SU-DHL-6 (cell line): ENCODE measurements around the gene UBASH3B.
"Not testable (repeated sequence)": the region's sequence is repeated elsewhere in the genome, so short reads cannot be mapped to it uniquely, and the experiment has no call there.

ENCODE experiments used
- H2AFZ ChIP-seq: fragments of 200-600 bp; sonication (generic); 2 replicates; pipeline ENCODE4 v1.6.1; 2014; ENCODE audit warnings: low read depth, mild to moderate bottlenecking, moderate library complexity, mixed read lengths, antibody characterized with exemption, low read length; ENCODE audit not compliant: severe bottlenecking
- H3F3A ChIP-seq: fragments of 200-600 bp; shearing (Covaris generic); 2 replicates; pipeline ENCODE4 v1.6.0; 2016; ENCODE audit warnings: antibody characterized with exemption, mild to moderate bottlenecking; ENCODE audit not compliant: insufficient read depth
- H3K27ac ChIP-seq: fragments of 200-600 bp; sonication (generic); 2 replicates; pipeline ENCODE4 v1.5.1; 2016; ENCODE audit warnings: low read depth, mild to moderate bottlenecking, low read length, moderate library complexity, mixed read lengths
- H3K27me3 ChIP-seq: fragments of 200-600 bp; sonication (generic), shearing (Covaris generic); 2 replicates; pipeline ENCODE4 v1.6.0; 2014; ENCODE audit warnings: mild to moderate bottlenecking, low read length
- H3K36me3 ChIP-seq: fragments of 200-600 bp; sonication (generic); 2 replicates; pipeline ENCODE4 v1.6.1; 2014; ENCODE audit warnings: mild to moderate bottlenecking, low read length, mixed read lengths
- H3K4me2 ChIP-seq: fragments of 300-600, 200-600 bp; shearing (Covaris generic), sonication (generic); 2 replicates; pipeline ENCODE4 v1.6.0; 2014; ENCODE audit warnings: low read length, low read depth, mild to moderate bottlenecking; ENCODE audit not compliant: poor library complexity, severe bottlenecking
- H3K4me3 ChIP-seq: fragments of 200-600 bp; sonication (generic); 2 replicates; pipeline ENCODE4 v1.5.1; 2014; ENCODE audit warnings: antibody characterized with exemption, low read length, mild to moderate bottlenecking, mixed read lengths; ENCODE audit not compliant: insufficient read depth, poor library complexity, severe bottlenecking
- H3K79me2 ChIP-seq: fragments of 200-600 bp; sonication (generic); 2 replicates; pipeline ENCODE4 v1.6.1; 2014; ENCODE audit warnings: mild to moderate bottlenecking, low read length, moderate library complexity; ENCODE audit not compliant: insufficient read depth
- H3K9ac ChIP-seq: fragments of 200-600 bp; sonication (generic); 2 replicates; pipeline ENCODE4 v1.7.0; 2014; ENCODE audit warnings: mild to moderate bottlenecking, low read length
- H3K9me2 ChIP-seq: fragments of 200-600 bp; sonication (generic); replicated peaks from 2 replicates; pipeline ENCODE4 v1.6.1; 2014; ENCODE audit warnings: low read length; ENCODE audit not compliant: insufficient read depth
- H3K9me3 ChIP-seq: fragments of 200-600 bp; sonication (generic); 2 replicates; pipeline ENCODE4 v1.6.1; 2014; ENCODE audit warnings: low read length, mixed read lengths; ENCODE audit not compliant: insufficient read depth
- H4K20me1 ChIP-seq: fragments of 200-600 bp; sonication (generic); 2 replicates; pipeline ENCODE4 v1.6.1; 2014; ENCODE audit warnings: low read depth, mild to moderate bottlenecking, antibody characterized with exemption, low read length, moderate library complexity, mixed read lengths
- CTCF ChIP-seq: fragments of 200-600 bp; sonication (generic); IDR thresholded peaks from one replicate; pipeline ENCODE4 v1.5.1; 2017; ENCODE audit warnings: antibody characterized with exemption, mild to moderate bottlenecking, low read length, moderate library complexity; ENCODE audit not compliant: insufficient read depth, poor library complexity, severe bottlenecking
- EZH2phosphoT487 ChIP-seq: fragments of 200-600 bp; sonication (generic), shearing (Covaris generic); conservative IDR thresholded peaks from 2 replicates; pipeline ENCODE4 v1.6.1; 2018; ENCODE audit warnings: mild to moderate bottlenecking, antibody characterized with exemption, low read length, moderate library complexity, mixed read lengths

The UBASH3B gene

DNA sequence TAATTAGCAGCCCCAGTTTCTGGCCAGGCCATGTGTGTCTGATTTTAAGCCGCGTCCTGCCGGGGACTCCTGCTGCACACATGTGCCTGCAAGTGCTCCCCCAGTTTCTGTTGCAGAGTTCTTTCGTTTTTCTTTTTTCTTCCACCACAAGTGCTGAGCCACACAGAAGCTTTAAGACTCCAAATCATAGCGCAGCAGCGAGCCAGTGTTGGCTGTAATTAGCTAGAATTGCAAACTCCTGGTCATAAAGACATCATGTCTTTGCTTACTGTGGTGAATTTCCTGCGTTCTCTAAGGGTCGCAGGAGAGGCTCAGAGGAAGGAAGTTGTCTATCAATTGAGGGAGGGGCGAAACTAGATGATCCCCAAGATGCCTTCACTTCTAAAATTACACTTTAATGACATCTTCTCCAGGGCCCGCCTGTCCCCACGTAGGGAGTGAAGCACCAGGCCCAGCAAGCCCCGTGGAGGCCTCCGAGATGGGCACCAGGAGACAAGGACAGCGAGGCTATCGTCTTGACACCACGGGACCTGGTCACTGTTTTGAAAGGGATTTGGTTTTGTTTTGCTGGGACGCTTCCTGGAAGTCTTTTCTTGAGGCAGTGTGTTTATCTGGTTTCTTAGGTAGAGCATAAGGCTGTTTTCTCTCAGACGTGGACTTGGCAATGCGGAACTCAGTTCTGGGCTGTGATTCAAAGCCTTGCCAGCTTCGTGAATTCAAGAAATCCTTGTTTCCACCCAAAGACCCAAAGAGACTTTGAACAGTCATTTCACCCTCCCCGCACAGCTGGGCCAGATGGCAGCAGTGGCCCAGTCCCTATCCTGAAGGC is 71.8 kb downstream of the UBASH3B start:
- Histone ChIP-seq H3K27ac (no peak overlapping the region), H3K4me3 (no peak overlapping the region), H3K9me3 (no peaks in the 10 kb centered on the region)

GRCh38 chr11:122728561-122728960 is 73.0 kb downstream of the UBASH3B start:
- no peak overlapping the region for H3K4me3 ChIP-seq
- H3K79me2 ChIP-seq, result no peaks in the 10 kb centered on the region
- H3K9me2 ChIP-seq, result no peaks in the 10 kb centered on the region
- no peaks in the 10 kb centered on the region for H3K36me3 ChIP-seq
- no peak overlapping the region for H3K4me2 ChIP-seq
- no peak overlapping the region for H2AFZ ChIP-seq
- no peaks in the 10 kb centered on the region for H4K20me1 ChIP-seq
- H3K9me3 ChIP-seq, result no peaks in the 10 kb centered on the region
- no peaks in the 10 kb centered on the region for H3F3A ChIP-seq
- no peaks in the 10 kb centered on the region for H3K27me3 ChIP-seq
- TF ChIP-seq CTCF (no peak), EZH2phosphoT487 (no peak)
- H3K9ac ChIP-seq, result no peak overlapping the region
- no peak overlapping the region for H3K27ac ChIP-seq

More for the DNA sequence above, 71.8 kb downstream of the UBASH3B start:
- Histone ChIP-seq H2AFZ (no peak overlapping the region), H3K27me3 (no peaks in the 10 kb centered on the region), H4K20me1 (no peaks in the 10 kb centered on the region), H3K36me3 (no peaks in the 10 kb centered on the region), H3F3A (no peaks in the 10 kb centered on the region), H3K9ac (no peak overlapping the region), H3K4me2 (no peak overlapping the region), H3K9me2 (no peaks in the 10 kb centered on the region), H3K79me2 (no peaks in the 10 kb centered on the region)
- no peak for TF ChIP-seq EZH2phosphoT487
- TF ChIP-seq CTCF, result no peak

DNA sequence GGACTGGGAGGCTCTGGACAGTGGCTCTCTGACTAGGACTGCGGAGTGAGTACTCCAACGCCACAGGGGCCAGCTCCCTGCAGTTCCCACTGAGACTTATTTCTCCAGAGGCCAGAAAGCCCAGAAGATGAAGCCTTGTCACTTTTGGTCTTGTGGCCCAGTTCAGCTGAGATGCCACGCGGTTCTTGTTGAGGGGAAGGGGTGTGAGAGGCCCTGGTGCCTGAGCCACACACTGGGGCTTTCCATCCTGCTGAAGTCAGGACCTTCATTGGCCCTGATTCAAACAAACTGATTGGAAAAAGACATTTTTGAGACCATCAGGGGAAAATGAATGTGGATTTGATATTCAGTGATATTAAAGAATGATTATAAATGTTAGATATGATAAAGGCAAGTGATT is 73.6 kb downstream of the UBASH3B start:
- Histone ChIP-seq H3K4me3 (no peak overlapping the region), H3K4me2 (no peak overlapping the region), H3K79me2 (no peaks in the 10 kb centered on the region), H3F3A (no peaks in the 10 kb centered on the region), H3K9ac (no peak overlapping the region), H2AFZ (no peak overlapping the region), H3K9me3 (no peaks in the 10 kb centered on the region), H3K27ac (no peak overlapping the region), H3K9me2 (no peaks in the 10 kb centered on the region), H4K20me1 (no peaks in the 10 kb centered on the region), H3K36me3 (no peaks in the 10 kb centered on the region), H3K27me3 (no peaks in the 10 kb centered on the region)
- no peak for TF ChIP-seq CTCF
- TF ChIP-seq EZH2phosphoT487, result no peak

DNA sequence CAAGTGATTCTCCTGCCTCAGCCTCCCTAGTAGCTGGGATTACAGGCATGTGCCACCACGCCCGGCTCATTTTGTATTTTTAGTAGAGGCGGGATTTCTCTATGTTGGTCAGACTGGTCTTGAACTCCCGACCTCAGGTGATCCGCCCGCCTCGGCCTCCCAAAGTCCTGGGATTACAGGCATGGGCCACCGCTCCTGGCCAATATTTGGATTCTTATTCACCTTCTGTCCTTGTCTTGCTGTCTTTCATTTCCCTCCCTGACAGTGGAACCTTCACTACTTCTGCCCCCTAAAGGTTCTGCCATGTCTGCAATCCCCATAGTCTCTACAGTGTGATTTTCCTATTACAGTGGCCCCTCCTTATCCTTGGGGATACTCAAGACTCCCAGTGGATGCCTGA is 75.2 kb downstream of the UBASH3B start:
- H3K36me3 ChIP-seq, H3K27ac ChIP-seq, H3K9ac ChIP-seq, H3K79me2 ChIP-seq, H3K4me3 ChIP-seq, H3K9me3 ChIP-seq, H3K27me3 ChIP-seq, H2AFZ ChIP-seq, H3F3A ChIP-seq, H3K9me2 ChIP-seq, H4K20me1 ChIP-seq, H3K4me2 ChIP-seq: not testable (repeated sequence)
